ENCODE results near the gene SIL1.

- no peak for TF ChIP-seq HDGF (IDR thresholded peaks at IDR 0.05; ENCODE audit: borderline replicate concordance)
- TF ChIP-seq SUZ12 (IDR thresholded peaks at IDR 0.05), result no peak
- TF ChIP-seq L3MBTL2 (conservative IDR thresholded peaks at IDR 0.05), result no peak
- no peak for TF ChIP-seq LEF1 (IDR thresholded peaks at IDR 0.05; ENCODE audit: borderline replicate concordance)
- TF ChIP-seq FOXA1 (IDR thresholded peaks at IDR 0.05), result no peak
- TF ChIP-seq SP1 (IDR thresholded peaks at IDR 0.05), result no peak
- no peak for TF ChIP-seq BHLHE40 (IDR thresholded peaks at IDR 0.05; ENCODE audit: borderline replicate concordance)
- TF ChIP-seq ELF4 (IDR thresholded peaks at IDR 0.05), result no peak
- no peak for TF ChIP-seq NFRKB (IDR thresholded peaks at IDR 0.05)
These were observed 97.3 kb downstream of the SIL1 start for GRCh38 chr5:139100825-139101224.

Measured in HEK293T (cell line).